GM19452 (cell line): ENCODE data around the gene TSN.
A peak's percentile ranks its signal among the peaks of the same experiment; 100 is the strongest.
"Not testable (repeated sequence)": the region's sequence is repeated elsewhere in the genome, so short reads cannot be mapped to it uniquely, and the experiment has no call there.

Experiments
- ATAC-seq: cut with Tn5 transposase; IDR thresholded peaks from one replicate; pipeline ENCODE4 v1.9.1; 2021; ENCODE audit not compliant: unreplicated experiment

Gene TSN

GRCh38 chr2:121798617-121799016 is 43.2 kb downstream of the TSN start:
- ATAC-seq = no peak

- no peak for ATAC-seq
Measured at GRCh38 chr2:121801916-121802315, 46.5 kb downstream of the TSN start.

- no peak for ATAC-seq
Measured at GRCh38 chr2:121803503-121803902, 48.1 kb downstream of the TSN start.

DNA sequence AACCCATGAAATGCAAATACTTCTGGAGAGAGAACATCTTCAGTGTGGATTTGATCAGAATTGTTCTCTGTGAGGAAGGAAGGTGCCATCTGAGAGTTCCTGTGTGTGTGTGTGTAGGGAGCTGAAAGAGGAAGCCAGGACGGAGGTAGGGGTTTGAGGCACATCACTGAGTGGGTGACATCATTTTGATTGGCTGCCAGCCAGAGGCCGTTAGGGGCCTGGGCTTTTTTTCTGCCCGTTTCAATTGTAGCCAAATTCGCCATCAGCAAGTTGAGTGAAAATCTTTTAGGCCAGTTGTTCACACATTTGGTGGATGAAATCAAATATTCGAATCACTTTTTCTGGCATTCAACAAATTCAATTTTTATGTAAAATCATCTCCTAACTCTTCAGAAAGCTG is 48.9 kb downstream of the TSN start:
- peak; percentile 74 for ATAC-seq

DNA sequence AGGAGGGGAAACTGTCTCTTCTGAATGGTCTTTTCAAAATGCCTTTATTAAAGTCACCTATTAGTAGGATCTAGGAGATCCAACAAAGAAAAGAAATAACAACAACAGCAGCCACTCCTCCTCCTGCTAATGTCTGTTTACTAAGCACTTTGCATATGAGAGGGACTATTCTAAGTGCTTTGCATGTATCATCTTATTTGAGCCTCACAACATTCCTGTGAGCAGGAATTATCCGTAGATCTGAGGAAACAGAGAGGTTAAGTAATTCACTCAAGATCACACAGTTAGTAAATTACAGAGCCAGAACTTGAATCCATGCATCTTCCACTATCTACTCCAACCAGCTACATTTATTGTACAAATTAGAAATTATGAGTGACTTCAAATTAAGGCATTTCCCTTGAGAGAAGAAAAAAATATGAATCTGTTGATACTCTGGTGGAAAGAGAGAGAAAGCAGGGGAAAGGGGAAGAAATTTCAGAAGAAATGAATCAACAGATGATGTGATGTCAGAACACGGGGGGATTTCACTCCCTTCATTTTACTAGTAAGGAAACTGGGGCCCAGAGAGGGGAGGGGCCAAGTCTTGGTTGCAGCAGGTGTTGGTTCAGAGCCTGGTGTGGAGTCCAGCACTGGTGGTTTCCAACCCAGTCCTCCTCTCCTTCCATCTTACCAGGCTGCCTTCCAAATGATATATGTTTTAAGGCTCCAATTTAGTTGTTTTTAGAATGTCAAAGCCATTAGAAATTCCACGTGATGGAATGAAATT is 49.7 kb downstream of the TSN start:
- ATAC-seq = no peak

DNA sequence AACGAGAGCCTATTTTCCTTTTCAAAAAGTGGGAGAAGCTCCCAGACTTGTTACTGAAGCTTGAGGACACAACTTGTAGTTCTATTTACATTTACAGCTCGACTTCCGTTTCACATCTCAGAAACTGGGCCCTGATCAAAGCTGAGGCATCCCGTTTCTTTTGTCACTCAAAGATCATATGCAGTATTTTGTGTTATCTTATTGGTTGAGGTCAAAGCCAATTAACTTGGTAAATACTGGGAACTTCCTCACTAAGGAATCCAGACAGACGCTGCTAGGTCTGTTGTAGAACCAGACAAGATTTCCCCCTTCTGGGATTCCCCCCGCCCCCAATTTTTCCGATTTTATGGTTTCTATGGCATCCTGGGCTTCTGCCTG is 50.3 kb downstream of the TSN start:
- no peak for ATAC-seq

GRCh38 chr2:121807771-121808170 is 52.3 kb downstream of the TSN start:
- not testable (repeated sequence) for ATAC-seq

DNA sequence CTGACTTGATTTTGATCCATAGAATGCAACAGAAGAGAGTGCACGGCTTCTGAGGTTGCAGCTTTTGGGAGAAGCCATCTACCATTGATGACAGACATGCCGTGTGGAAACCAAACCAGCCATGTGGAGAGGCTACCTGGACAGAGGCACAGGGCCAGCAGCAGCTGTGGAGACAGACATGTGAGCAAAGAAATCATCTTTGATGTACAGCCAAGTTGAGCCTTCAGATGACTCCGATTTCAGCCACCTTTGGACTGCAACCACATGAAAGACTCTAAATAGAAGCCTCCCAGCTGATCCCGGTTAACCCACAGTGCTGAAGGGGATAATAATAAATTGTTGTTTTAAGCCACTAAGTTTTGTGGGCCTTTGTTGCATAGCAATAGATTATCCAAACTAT is 54.2 kb downstream of the TSN start:
- no peak for ATAC-seq

DNA sequence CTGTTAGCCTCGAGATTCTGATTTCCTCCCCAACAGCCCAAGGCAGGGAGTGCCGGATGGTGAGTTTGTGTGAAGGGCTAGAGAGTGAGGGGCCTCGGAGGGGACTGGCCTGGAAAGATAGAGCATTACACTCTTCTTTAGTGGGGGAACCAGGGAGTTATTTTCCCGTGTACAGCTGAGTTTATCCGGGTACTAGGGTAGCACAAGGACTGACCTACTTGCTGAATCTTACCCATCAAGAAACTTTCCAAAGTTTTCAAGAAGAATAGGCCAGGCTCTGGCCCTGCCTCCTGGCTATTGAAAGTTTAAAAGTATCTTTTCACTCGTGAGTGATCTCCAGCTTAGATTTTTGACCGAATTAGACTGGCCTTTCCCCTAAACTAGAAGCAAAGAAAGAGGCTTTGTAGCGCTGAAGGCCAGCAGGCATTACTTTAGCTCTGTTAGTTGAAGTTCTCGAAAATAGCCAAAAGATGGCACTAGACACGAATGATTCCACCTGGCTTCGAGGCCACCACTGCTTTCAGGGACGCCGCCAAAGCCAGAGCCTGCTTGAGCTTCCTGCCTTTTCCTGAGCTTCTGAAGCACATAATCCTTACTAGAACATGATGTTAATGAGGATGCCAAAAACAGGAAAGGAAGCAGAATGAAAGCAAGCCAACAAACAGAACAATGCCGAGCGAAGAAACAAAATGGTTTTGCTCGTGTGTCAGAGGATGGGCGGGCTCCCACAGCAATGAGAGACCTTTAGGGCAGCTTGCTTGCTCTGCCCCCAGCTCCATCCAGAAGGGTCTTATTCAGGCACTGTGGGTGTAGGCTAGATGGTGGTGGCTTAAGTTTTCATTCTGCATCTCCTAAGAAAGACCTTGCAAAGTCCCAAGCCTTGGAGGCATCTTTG is 55.8 kb downstream of the TSN start:
- no peak for ATAC-seq

DNA sequence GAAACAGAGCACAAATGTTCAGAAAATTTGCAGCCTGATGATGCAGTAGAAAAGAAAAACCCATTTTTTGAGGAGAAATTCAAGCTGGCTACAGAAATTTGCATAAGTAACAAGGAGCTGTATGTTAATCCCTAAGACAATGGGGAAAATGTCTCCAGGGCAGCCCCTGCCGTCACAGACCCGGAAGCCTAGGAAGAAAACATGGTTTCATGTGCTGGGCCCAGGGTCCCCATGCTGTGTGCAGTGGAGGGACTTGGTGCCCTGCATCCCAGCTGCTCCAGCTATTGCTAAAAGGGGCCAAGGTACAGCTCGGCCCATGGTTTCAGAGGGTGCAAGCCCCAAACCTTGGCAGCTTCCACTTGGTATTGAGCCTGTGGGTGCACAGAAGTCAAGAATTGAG is 57.6 kb downstream of the TSN start:
- ATAC-seq = not testable (repeated sequence)

DNA sequence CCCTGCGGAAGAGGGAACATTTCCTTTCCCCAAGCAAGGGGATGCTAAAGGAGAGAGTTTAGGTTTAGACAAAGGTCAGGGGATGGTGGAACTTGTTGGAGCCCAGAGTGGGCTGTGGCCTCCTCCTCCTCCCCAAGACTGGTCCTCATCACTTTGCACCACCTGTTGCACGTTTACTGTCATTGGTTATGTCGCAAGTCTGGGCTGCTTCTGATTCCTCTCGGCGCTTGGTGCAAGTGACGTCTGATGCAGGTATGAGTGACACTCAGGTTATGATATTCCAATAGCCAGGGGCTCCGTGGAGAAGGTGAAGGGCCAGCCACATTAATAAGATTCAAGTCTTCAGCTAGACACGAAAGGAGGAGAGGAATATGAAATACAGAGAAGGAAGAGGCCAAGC is 59.8 kb downstream of the TSN start:
- no peak for ATAC-seq

DNA sequence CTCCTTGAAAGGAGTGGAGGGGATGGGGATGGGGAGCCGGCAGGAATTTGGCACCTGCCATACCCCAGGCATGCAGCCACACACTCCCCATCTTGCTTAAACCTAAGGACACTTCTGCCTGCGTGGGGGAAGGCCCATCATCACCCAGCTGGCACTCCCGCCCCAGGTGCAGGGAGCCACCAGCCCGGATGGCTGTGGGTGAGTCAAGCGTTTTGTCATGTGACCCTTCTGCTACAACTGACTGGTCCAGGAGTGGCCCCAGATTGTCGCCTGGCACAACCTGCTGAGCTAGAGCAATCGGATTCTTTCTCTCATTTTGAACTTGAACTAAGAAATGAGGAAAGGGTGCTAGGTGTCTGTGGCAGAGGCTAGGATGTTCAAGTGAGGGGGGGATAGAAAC is 61.3 kb downstream of the TSN start:
- no peak for ATAC-seq

DNA sequence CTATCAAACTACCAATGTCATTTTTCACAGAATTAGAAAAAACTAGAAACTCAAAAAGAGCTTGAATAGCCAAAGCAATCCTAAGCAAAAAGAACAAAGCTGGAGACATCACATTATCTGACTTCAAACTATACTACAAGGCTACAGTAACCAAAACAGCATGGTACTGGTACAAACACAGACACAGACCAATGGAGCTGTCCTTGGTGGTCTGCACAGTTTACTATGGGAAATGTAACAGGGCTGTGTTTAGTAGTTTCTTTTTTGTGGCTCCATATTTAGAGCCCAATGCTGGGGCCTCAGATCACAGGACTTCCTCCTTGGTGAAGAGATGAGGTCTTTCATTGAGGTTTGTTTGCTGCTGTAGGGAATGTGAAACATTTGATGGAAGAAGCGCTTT is 61.9 kb downstream of the TSN start:
- not testable (repeated sequence) for ATAC-seq
